Measurements from ENCODE around the gene GNG12.

DNA sequence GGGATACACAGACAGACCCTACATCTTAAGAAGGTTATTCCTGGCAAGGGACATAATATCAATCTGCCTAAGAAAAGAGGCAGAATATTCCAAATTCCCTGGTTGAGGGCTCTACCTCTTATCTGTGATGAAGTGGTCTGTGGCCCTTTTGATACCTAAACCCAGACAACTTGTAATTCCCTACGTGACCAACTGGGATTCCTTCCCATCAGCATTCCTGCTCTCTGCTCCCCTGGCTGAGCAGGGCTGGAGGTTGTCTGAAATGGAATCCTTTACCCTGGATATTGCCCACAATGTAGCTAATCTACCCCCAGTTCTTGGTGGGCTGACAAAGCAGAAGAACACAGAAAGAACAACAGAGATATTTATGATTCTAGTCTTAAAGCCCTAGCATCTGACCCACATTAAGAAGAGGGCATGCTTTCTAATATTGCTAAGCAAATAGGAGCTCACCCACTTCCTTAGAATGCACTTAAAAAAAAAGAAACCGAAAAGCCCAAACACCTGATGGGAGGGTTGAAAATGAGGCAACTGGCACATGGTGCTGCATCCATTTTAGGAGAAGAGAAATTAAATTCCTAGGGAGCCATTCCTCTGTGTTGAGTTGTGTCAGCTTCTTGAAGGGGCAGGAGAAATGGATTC is 111.5 kb downstream of the GNG12 start:
- TF ChIP-seq, protein P1, sequence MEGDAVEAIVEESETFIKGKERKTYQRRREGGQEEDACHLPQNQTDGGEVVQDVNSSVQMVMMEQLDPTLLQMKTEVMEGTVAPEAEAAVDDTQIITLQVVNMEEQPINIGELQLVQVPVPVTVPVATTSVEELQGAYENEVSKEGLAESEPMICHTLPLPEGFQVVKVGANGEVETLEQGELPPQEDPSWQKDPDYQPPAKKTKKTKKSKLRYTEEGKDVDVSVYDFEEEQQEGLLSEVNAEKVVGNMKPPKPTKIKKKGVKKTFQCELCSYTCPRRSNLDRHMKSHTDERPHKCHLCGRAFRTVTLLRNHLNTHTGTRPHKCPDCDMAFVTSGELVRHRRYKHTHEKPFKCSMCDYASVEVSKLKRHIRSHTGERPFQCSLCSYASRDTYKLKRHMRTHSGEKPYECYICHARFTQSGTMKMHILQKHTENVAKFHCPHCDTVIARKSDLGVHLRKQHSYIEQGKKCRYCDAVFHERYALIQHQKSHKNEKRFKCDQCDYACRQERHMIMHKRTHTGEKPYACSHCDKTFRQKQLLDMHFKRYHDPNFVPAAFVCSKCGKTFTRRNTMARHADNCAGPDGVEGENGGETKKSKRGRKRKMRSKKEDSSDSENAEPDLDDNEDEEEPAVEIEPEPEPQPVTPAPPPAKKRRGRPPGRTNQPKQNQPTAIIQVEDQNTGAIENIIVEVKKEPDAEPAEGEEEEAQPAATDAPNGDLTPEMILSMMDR (IDR thresholded peaks at IDR 0.05), result no peak
- TF ChIP-seq POLR2A (IDR thresholded peaks at IDR 0.05) (no peak), EP300 (IDR thresholded peaks at IDR 0.05) (no peak)
